Esophagus (tissue), 2 donors: ENCODE data around the gene OTX2. TPM values are rescaled to one million over a fixed set of nuclear protein-coding genes. Genes with fewer than 3 reads are reported as not detected.

Experiments used
- H3K27ac ChIP-seq, 2 donors: one replicate each; pipeline ENCODE4 v1.5.1; 2013; ENCODE audit warnings: low read depth in 2 of 2, mild to moderate bottlenecking in 2 of 2, inconsistent platforms in 1 of 2, low read length in 1 of 2, moderate library complexity in 1 of 2
- H3K27me3 ChIP-seq, 2 donors: one replicate each; pipeline ENCODE4 v1.6.1; 2013; ENCODE audit warnings: low read length in 2 of 2, control low read depth in 1 of 2, mild to moderate bottlenecking in 1 of 2; ENCODE audit not compliant: insufficient read depth in 2 of 2, control insufficient read depth in 1 of 2
- H3K36me3 ChIP-seq, 2 donors: one replicate each; pipeline ENCODE4 v1.6.1; 2013; ENCODE audit warnings: low read length in 1 of 2; ENCODE audit not compliant: control insufficient read depth in 2 of 2, insufficient read depth in 2 of 2
- H3K4me1 ChIP-seq, 2 donors: one replicate each; pipeline ENCODE4 v1.6.1; 2013; ENCODE audit warnings: low read length in 1 of 2; ENCODE audit not compliant: control insufficient read depth in 2 of 2, insufficient read depth in 2 of 2
- H3K4me3 ChIP-seq, 2 donors: one replicate each; pipeline ENCODE4 v1.5.1; 2013; ENCODE audit warnings: low read length in 2 of 2, mild to moderate bottlenecking in 2 of 2, low read depth in 1 of 2, moderate library complexity in 1 of 2
- H3K9me3 ChIP-seq, 2 donors: one replicate each; pipeline ENCODE4 v1.6.1; 2013; ENCODE audit warnings: mild to moderate bottlenecking in 2 of 2, low read depth in 1 of 2, low read length in 1 of 2, moderate library complexity in 1 of 2; ENCODE audit not compliant: control insufficient read depth in 2 of 2, insufficient read depth in 1 of 2
- WGBS, 2 donors: extraction: QIAGEN DNeasy Blood & Tissue Kit; methylation state at CpG; one replicate each; pipeline ENCODE4 v1.1.7; 2013; 5-methylcytosine and 5-hydroxymethylcytosine counted together
- polyA plus RNA-seq, 2 donors: library from polyadenylated mRNA; stranded (reverse); fragments of 200-250 nt; gene quantifications; one replicate each; pipeline ENCODE4 v1.2.3, GENCODE V29; 2013
- donor health status: healthy with polysubstance abuse.
- donor health status: Bipolar disorder and iron deficiency.

OTX2 gene
- polyA plus RNA-seq, 2 donors: not detected

GRCh38 chr14:56760164-56760914 is 49.9 kb downstream of the OTX2 start:
- no peaks in the 10 kb centered on the region for H3K4me1 ChIP-seq
- 39 to 42% methylated on average over 6 of the region's 6 CpGs for WGBS, 2 donors
- H3K36me3 ChIP-seq: no peaks in the 10 kb centered on the region
- no peaks in the 10 kb centered on the region for H3K27me3 ChIP-seq
- no peak overlapping the region for H3K27ac ChIP-seq
- H3K9me3 ChIP-seq: no peaks in the 10 kb centered on the region
- H3K4me3 ChIP-seq: no peak overlapping the region

DNA sequence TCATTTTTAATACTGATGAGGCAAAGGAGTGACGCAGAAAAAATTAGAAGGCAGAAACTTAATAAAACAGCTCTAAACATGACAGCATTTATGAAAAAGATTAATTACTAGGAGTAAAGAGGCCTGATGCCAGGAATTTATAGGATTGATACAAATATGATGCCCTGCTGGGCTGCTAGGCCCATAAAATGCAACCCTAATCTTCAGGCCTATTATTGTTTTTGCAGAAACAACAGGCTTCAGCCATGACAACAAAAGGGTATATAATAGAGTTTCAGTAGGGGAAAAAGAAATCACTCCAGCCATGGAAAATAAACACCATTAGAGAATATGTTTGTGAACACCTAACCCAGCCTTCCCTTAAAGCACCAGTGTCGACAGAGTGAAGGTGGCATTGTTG is 50.6 kb downstream of the OTX2 start:
- Histone ChIP-seq H3K36me3 (no peaks in the 10 kb centered on the region), H3K9me3 (no peaks in the 10 kb centered on the region), H3K27me3 (no peaks in the 10 kb centered on the region), H3K4me1 (no peaks in the 10 kb centered on the region), H3K27ac (no peak overlapping the region), H3K4me3 (no peak overlapping the region)
- WGBS, 2 donors: 70 to 73% methylated on average over 2 of the region's 2 CpGs

- Histone ChIP-seq H3K9me3 (no peaks in the 10 kb centered on the region), H3K36me3 (no peaks in the 10 kb centered on the region), H3K27me3 (no peaks in the 10 kb centered on the region), H3K4me1 (no peaks in the 10 kb centered on the region), H3K4me3 (no peak overlapping the region), H3K27ac (no peak overlapping the region)
- 72 to 78% methylated on average over 5 of the region's 5 CpGs for WGBS, 2 donors
These were observed 51.2 kb downstream of the OTX2 start for GRCh38 chr14:56759094-56759493.

- H3K4me3 ChIP-seq: no peak overlapping the region
- WGBS, 2 donors: 56 to 57% methylated on average over 3 of the region's 3 CpGs
- H3K36me3 ChIP-seq: no peaks in the 10 kb centered on the region
- no peaks in the 10 kb centered on the region for H3K4me1 ChIP-seq
- no peak overlapping the region for H3K27ac ChIP-seq
- no peaks in the 10 kb centered on the region for H3K9me3 ChIP-seq
- no peaks in the 10 kb centered on the region for H3K27me3 ChIP-seq
These were observed 55.4 kb downstream of the OTX2 start for GRCh38 chr14:56754921-56755320.

DNA sequence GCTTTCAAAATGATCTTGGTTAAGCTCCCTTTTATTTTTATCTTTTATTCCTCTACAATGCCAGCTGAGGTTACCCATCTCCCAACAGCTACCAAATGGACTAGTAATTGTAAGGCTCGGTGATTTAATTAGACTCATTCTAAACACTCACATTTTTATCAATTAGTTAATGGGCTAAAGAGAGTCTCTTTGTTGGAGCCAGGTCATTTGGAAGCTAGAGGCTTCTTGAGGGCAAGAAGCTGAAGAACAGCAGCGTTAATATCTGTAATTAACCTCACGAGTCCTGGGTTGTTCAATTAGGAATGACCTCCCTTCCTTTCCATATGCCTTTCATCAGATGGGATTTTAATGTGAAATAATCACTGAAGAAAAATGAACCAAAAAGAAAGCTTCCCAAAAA is 56.9 kb downstream of the OTX2 start:
- Histone ChIP-seq H3K4me3 (no peak overlapping the region), H3K4me1 (no peaks in the 10 kb centered on the region), H3K27me3 (no peaks in the 10 kb centered on the region), H3K9me3 (no peaks in the 10 kb centered on the region), H3K27ac (no peak overlapping the region), H3K36me3 (no peaks in the 10 kb centered on the region)
- 67 to 68% methylated on average over 3 of the region's 3 CpGs for WGBS, 2 donors

DNA sequence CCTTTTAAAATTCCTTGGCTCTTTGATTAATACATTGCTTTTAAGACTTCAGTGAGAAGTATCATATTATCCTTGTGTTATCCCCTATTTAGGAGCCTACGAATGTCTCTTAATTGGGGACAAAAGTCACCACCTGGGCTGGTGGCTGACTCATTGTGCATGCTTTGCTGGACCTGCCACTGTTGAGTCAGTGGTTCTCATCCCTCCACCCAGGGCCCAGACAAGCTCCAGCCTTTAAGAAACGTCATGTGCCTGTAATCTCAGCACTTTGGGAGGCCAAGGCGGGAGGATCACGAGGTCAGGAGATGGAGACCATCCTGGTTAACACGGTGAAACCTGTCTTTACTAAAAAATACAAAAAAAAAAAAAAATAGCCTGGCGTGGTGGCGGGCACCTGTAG is 57.9 kb downstream of the OTX2 start:
- Histone ChIP-seq H3K4me3 (no peak overlapping the region), H3K27me3 (no peaks in the 10 kb centered on the region), H3K27ac (no peak overlapping the region), H3K4me1 (no peaks in the 10 kb centered on the region), H3K36me3 (no peaks in the 10 kb centered on the region), H3K9me3 (no peaks in the 10 kb centered on the region)
- 76 to 77% methylated on average over 7 of the region's 7 CpGs for WGBS, 2 donors

DNA sequence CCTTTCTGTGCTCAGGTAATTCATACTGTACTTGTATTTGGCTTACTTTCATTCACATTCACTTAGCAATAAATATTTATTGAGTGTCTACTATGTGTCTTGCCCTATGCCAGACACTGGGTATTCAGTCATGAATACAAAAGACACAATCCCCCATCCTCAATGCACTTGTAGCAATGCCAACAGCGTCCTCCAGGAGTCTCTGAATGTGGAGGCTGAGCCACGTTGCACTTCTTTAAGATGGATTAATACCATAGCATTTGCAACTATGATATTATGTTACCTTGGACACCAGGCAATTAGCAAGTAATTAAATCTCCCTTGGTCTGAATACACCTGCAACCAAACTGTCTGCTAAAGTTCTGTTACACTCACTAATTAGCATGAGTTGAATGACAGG is 58.8 kb downstream of the OTX2 start:
- H3K4me3 ChIP-seq: no peak overlapping the region
- no peaks in the 10 kb centered on the region for H3K27me3 ChIP-seq
- 34 to 46% methylated on average over 2 of the region's 2 CpGs for WGBS, 2 donors
- H3K27ac ChIP-seq: no peak overlapping the region
- H3K4me1 ChIP-seq: no peaks in the 10 kb centered on the region
- no peaks in the 10 kb centered on the region for H3K9me3 ChIP-seq
- no peaks in the 10 kb centered on the region for H3K36me3 ChIP-seq

Other genes starting within 250 kb of the OTX2 start
- 1 to 10 TPM; 4.4 to 7.3 TPM for gene TMEM260, start 230.7 kb downstream of the OTX2 start, polyA plus RNA-seq